HepG2 (cell line): Measurements from ENCODE around the gene EIF4G1. TPM values are rescaled to one million over a fixed set of nuclear protein-coding genes. Genes with fewer than 3 reads are reported as not detected.
A peak's percentile ranks its signal among the peaks of the same experiment; 100 is the strongest.

Source experiments
- ATAC-seq: fragments of 200-7000 bp; cut with Tn5 transposase; 3 replicates; pipeline ENCODE4 v1.9.1; 2020; ENCODE audit warnings: mild to moderate bottlenecking, moderate library complexity
- BruUV-seq: library from RNA; stranded (reverse); fragments of 400-500 nt; replicated peaks from 2 replicates; lab custom pipeline; 2021; lab: Mats Ljungman, UMichigan
- CTCF ChIA-PET: fragments of 300-600 bp; formaldehyde crosslinking; extraction: SDS; loops from one replicate; lab custom pipeline; 2021; ENCODE audit warnings: low total read pairs, inconsistent platforms, low intra/inter-chr PET ratio; lab: Yijun Ruan, JAX
- POLR2A ChIA-PET: fragments of 350-600 bp; sonication (Branson Sonifier 250); formaldehyde crosslinking; loops from one replicate; lab custom pipeline; 2020; ENCODE audit warnings: antibody characterized with exemption, inconsistent platforms; lab: Yijun Ruan, JAX
- DNase-seq: peaks from one replicate; pipeline ENCODE4 v3.0.0-alpha.2; 2015; ENCODE audit warnings: low spot score
- FAIRE-seq: peaks from 3 replicates; lab custom pipeline; 2011; peaks lifted over from hg19 to GRCh38; lab: Jason Lieb, UNC
- H2AFZ ChIP-seq: one replicate; pipeline ENCODE4 v1.6.1; 2011; ENCODE audit warnings: low read length, inconsistent platforms
- H3K27ac ChIP-seq: fragments of 300-600 bp; 3 replicates; pipeline ENCODE4 v1.8.0; 2011; ENCODE audit warnings: mixed run types, mild to moderate bottlenecking, mixed read lengths, low read length, inconsistent platforms; ENCODE audit not compliant: insufficient read depth; ENCODE audit errors: extremely low read length
- H3K27me3 ChIP-seq, 2 experiments: fragments of 200-600 bp in 1 of 2; 2 replicates in 1 of 2; 3 replicates in 1 of 2; pipeline versions ENCODE4 v1.6.0 to v1.8.0; 2011; ENCODE audit warnings: low read length in 2 of 2, mild to moderate bottlenecking in 2 of 2, moderate library complexity in 2 of 2, inconsistent platforms in 1 of 2; ENCODE audit not compliant: insufficient read depth in 2 of 2, control insufficient read depth in 1 of 2
- H3K36me3 ChIP-seq, 2 experiments: fragments of 200-600 bp in 1 of 2; replicated peaks in 1 of 2; 2 replicates in 1 of 2; 3 replicates in 1 of 2; pipeline versions ENCODE4 v1.5.1 to v1.8.0; 2011; ENCODE audit warnings: low read length in 2 of 2, inconsistent platforms in 1 of 2; ENCODE audit not compliant: insufficient read depth in 2 of 2, control insufficient read depth in 1 of 2
- H3K4me1 ChIP-seq: 2 replicates; pipeline ENCODE4 v1.5.1; 2012; ENCODE audit warnings: low read length, inconsistent platforms; ENCODE audit not compliant: insufficient read depth
- H3K4me2 ChIP-seq: 2 replicates; pipeline ENCODE4 v1.6.0; 2011; ENCODE audit warnings: low read depth, low read length, inconsistent platforms
- H3K4me3 ChIP-seq, 3 experiments: fragments of 200-600 bp in 1 of 3; sonication (generic), shearing (Covaris generic) in 1 of 3; replicated peaks in 1 of 3; 2 replicates each; pipeline ENCODE4 v1.5.1; 2011 to 2016; ENCODE audit warnings: low read length in 3 of 3, inconsistent platforms in 2 of 3, low read depth in 2 of 3, mild to moderate bottlenecking in 2 of 3, control low read depth in 1 of 3, mixed read lengths in 1 of 3; ENCODE audit not compliant: insufficient read depth in 1 of 3
- H3K79me2 ChIP-seq: one replicate; pipeline ENCODE4 v1.6.1; 2011; ENCODE audit warnings: low read length, inconsistent platforms; ENCODE audit not compliant: insufficient read depth
- H3K9ac ChIP-seq: 2 replicates; pipeline ENCODE4 v1.6.0; 2011; ENCODE audit warnings: mild to moderate bottlenecking, low read depth, low read length, inconsistent platforms; ENCODE audit not compliant: insufficient read depth
- H3K9me3 ChIP-seq: 2 replicates; pipeline ENCODE4 v1.5.1; 2012; ENCODE audit warnings: mild to moderate bottlenecking, low read length
- H4K20me1 ChIP-seq: 2 replicates; pipeline ENCODE4 v1.6.0; 2011; ENCODE audit warnings: inconsistent platforms, mild to moderate bottlenecking, low read length, moderate library complexity; ENCODE audit not compliant: insufficient read depth
- ARNTL ChIP-seq: sonication (generic); formaldehyde crosslinking; IDR thresholded peaks from 2 replicates; pipeline ENCODE4 v1.4.0; 2020; ENCODE audit warnings: mild to moderate bottlenecking, missing genetic modification reagents
- EP300 ChIP-seq, 3 experiments: sonication (generic) in 1 of 3; formaldehyde crosslinking in 1 of 3; IDR thresholded peaks; 2 replicates each; pipeline versions ENCODE4 v1.5.1 to v1.6.1; 2011 to 2020; ENCODE audit warnings: low read depth in 2 of 3, low read length in 2 of 3, borderline replicate concordance in 1 of 3, improper control_type of control experiment in 1 of 3, mild to moderate bottlenecking in 1 of 3, missing genetic modification reagents in 1 of 3, moderate library complexity in 1 of 3
- PAF1 ChIP-seq: IDR thresholded peaks from 2 replicates; pipeline ENCODE4 v1.6.1; 2016; ENCODE audit warnings: missing genetic modification reagents, missing compliant biosample characterization
- SIN3A ChIP-seq: IDR thresholded peaks from 2 replicates; pipeline ENCODE4 v1.6.1; 2011; ENCODE audit warnings: low read depth, mild to moderate bottlenecking, control low read depth, low read length, borderline replicate concordance
- SP140L ChIP-seq: sonication (generic); formaldehyde crosslinking; IDR thresholded peaks from 2 replicates; pipeline ENCODE4 v1.4.0; 2020; ENCODE audit warnings: missing genetic modification reagents, borderline replicate concordance
- ZBTB4 ChIP-seq: sonication (generic); formaldehyde crosslinking; IDR thresholded peaks from 2 replicates; pipeline ENCODE4 v1.4.0; 2020; ENCODE audit warnings: missing genetic modification reagents, mild to moderate bottlenecking, borderline replicate concordance
- ZNF230 ChIP-seq: sonication (generic); formaldehyde crosslinking; IDR thresholded peaks from 2 replicates; pipeline ENCODE4 v1.4.0; 2020; ENCODE audit warnings: mild to moderate bottlenecking, missing genetic modification reagents
- ZNF276 ChIP-seq: sonication (generic); formaldehyde crosslinking; IDR thresholded peaks from 2 replicates; pipeline ENCODE4 v1.4.0; 2020; ENCODE audit warnings: mild to moderate bottlenecking, low read depth, missing genetic modification reagents
- ZNF33B ChIP-seq: sonication (generic); formaldehyde crosslinking; IDR thresholded peaks from 2 replicates; pipeline ENCODE4 v1.5.1; 2020; ENCODE audit warnings: mild to moderate bottlenecking, missing genetic modification reagents
- ZNF556 ChIP-seq: sonication (generic); formaldehyde crosslinking; IDR thresholded peaks from 2 replicates; pipeline ENCODE4 v1.4.0; 2020; ENCODE audit warnings: mild to moderate bottlenecking, missing genetic modification reagents, borderline replicate concordance
- ZNF558 ChIP-seq: sonication (generic); formaldehyde crosslinking; IDR thresholded peaks from 2 replicates; pipeline ENCODE4 v1.9.0; 2022; ENCODE audit warnings: mild to moderate bottlenecking, missing genetic modification reagents, borderline replicate concordance
- WGBS: methylation state at CpG from one replicate; pipeline ENCODE4 v1.1.6; 2017; ENCODE audit warnings: low lambda C conversion rate; 5-methylcytosine and 5-hydroxymethylcytosine counted together
- in situ Hi-C: cut with HindIII; loops from 2 replicates; pipeline ENCODE4 v1.10.0; 2017; ENCODE audit warnings: low pct_unique_long_range_greater_than_20kb; ENCODE audit not compliant: extremely low pct_ligation_motif_present
- intact Hi-C: fragments of 100-400 bp; cut with micrococcal nuclease; formaldehyde crosslinking; loops from one replicate; pipeline ENCODE4 v1.10.0; 2022; ENCODE audit not compliant: unreplicated experiment
- polyA plus RNA-seq, 8 experiments: library from polyadenylated mRNA; depleted of rRNA in 3 of 8; stranded (reverse) in 7 of 8; unstranded in 1 of 8; fragments of >200 nt; fragmentation: Illumina TruSeq in 4 of 8; extraction: Trizol in 4 of 8; gene quantifications; 2 replicates each; pipeline versions ENCODE4 v1.2.1 to v1.2.3, GENCODE V29; 2011 to 2016; ENCODE audit warnings: low read depth in 4 of 8, missing spikeins in 1 of 8, mixed read lengths in 1 of 8; ENCODE audit not compliant: insufficient read depth in 1 of 8
- total RNA-seq, 5 experiments: library from RNA; depleted of rRNA; stranded (reverse); fragments of >200 nt; fragmentation: Illumina TruSeq; extraction: Trizol; gene quantifications; 2 replicates each; pipeline ENCODE4 v1.2.3, GENCODE V29; 2016; ENCODE audit warnings: low read depth in 1 of 5

Gene EIF4G1
- total and polyA plus RNA-seq, 2 of the 13 experiments (the other 11 are each of a cell fraction or from before 2014, with no cell fraction given): 208 to 213 TPM

- no peak for DNase-seq
- ChIA-PET CTCF (no interaction called here), POLR2A (interaction anchor here (0.7 to 1.0 kb wide), 2 partner anchors 9 to 10 kb away, joined by 3 to 5 read pairs; no protein-coding TSS in a partner anchor)
- peaks cover 23 to 41% of the 10 kb centered on the region in 2 experiments for H3K36me3 ChIP-seq
- peak overlapping the region; percentile 91 for H3K9ac ChIP-seq
- peak overlapping the region; percentile 84 for H3K27ac ChIP-seq
- peaks cover 16% of the 10 kb centered on the region for H3K79me2 ChIP-seq
- peak overlapping the region; percentile 94 for H3K4me2 ChIP-seq
- peak; percentile 13 for ATAC-seq
- no peaks in the 10 kb centered on the region; a peak in 1 of 5 replicates for H3K27me3 ChIP-seq
- no peak overlapping the region for H2AFZ ChIP-seq
- no peaks in the 10 kb centered on the region for H3K9me3 ChIP-seq
- intact Hi-C loops (no loop called here), in situ Hi-C loops (no loop called here)
- WGBS: 74% methylated on average over 4 of the region's 4 CpGs
- TF ChIP-seq SIN3A: peak; percentile 2; the same call in 1 of the 2 replicates
- peak in 1 of 2 experiments; percentile 2; a peak in 1 of 4 replicates for TF ChIP-seq EP300 (IDR thresholded peaks at IDR 0.05; ENCODE audit: low read depth in 2 of 2, low read length in 2 of 2)
- no peak for TF ChIP-seq EP300 (CRISPR knock-in tag; IDR thresholded peaks at IDR 0.05; ENCODE audit: borderline replicate concordance)
- TF ChIP-seq ZNF33B (CRISPR knock-in tag): no peak
- TF ChIP-seq ARNTL: 0 out of 2 replicates have a peak, but pooled peaks have one; percentile 39
- TF ChIP-seq ZNF556 (CRISPR knock-in tag): 0 out of 2 replicates have a peak, but pooled peaks have one; percentile 16
- peak; percentile 89; the same call in 1 of the 2 replicates for TF ChIP-seq PAF1 (CRISPR knock-in tag)
- TF ChIP-seq ZNF230 (CRISPR knock-in tag): 0 out of 2 replicates have a peak, but pooled peaks have one; percentile 26
- 0 out of 2 replicates have a peak, but pooled peaks have one; percentile 17 for TF ChIP-seq ZNF558
- TF ChIP-seq ZNF276 (CRISPR knock-in tag): 0 out of 2 replicates have a peak, but pooled peaks have one; percentile 33
- no peak for TF ChIP-seq ZBTB4 (CRISPR knock-in tag)
- TF ChIP-seq SP140L (CRISPR knock-in tag): 0 out of 2 replicates have a peak, but pooled peaks have one; percentile 21
- no TSS peak for BruUV-seq
- H3K4me1 ChIP-seq: peaks cover 18% of the 10 kb centered on the region
- no peak for FAIRE-seq
- peak overlapping the region; percentile 67 to 94 (median 80); a peak in 5 of 6 replicates for H3K4me3 ChIP-seq
- peaks cover 19% of the 10 kb centered on the region; the same call in 1 of the 2 replicates for H4K20me1 ChIP-seq
Measured at GRCh38 chr3:184335291-184335660, 20.9 kb downstream of the EIF4G1 start.
